Prostate gland (tissue), 2 donors: ENCODE measurements around the gene PIK3R2.

ENCODE experiments used
- CTCF ChIP-seq, 4 experiments: fragments of 200-600 bp in 2 of 4; fragments of 450-650 bp in 2 of 4; sonication (generic) in 2 of 4; IDR thresholded peaks; 1 replicate in 3 of 4; 2 replicates in 1 of 4; pipeline ENCODE4 v1.5.1; 2016 to 2019; ENCODE audit warnings: antibody characterized with exemption in 4 of 4, mild to moderate bottlenecking in 2 of 4, moderate library complexity in 2 of 4
- POLR2A ChIP-seq: fragments of 450-650 bp; IDR thresholded peaks from one replicate; pipeline ENCODE4 v1.6.1; 2016; ENCODE audit warnings: antibody characterized with exemption, mild to moderate bottlenecking
- POLR2AphosphoS5 ChIP-seq: sonication (generic); formaldehyde crosslinking; IDR thresholded peaks from one replicate; pipeline ENCODE4 v1.6.1; 2017; ENCODE audit warnings: antibody characterized with exemption

- no peak for TF ChIP-seq CTCF (IDR thresholded peaks at IDR 0.05)
- no peak for TF ChIP-seq POLR2AphosphoS5
- TF ChIP-seq POLR2A, result no peak
These were observed 45.7 kb upstream of the PIK3R2 start for GRCh38 chr19:18107235-18107634.
